ENCODE results near the gene PCDHGC4.
A peak's percentile ranks its signal among the peaks of the same experiment; 100 is the strongest.

Gene PCDHGC4

GRCh38 chr5:141490771-141491170 lies 5.9 kb downstream of the PCDHGC4 start:
- no peak for DNase-seq

- DNase-seq, result no peak
These were observed 6.7 kb downstream of the PCDHGC4 start for GRCh38 chr5:141491323-141492167.

GRCh38 chr5:141492168-141492885 lies 7.5 kb downstream of the PCDHGC4 start:
- DNase-seq, result no peak

GRCh38 chr5:141493500-141494422 lies 8.9 kb downstream of the PCDHGC4 start:
- no peak for DNase-seq

GRCh38 chr5:141494761-141495452 lies 10.1 kb downstream of the PCDHGC4 start:
- no peak for DNase-seq

- DNase-seq, result no peak
These were observed 10.6 kb downstream of the PCDHGC4 start for GRCh38 chr5:141495453-141495811.

GRCh38 chr5:141496038-141496437 lies 11.2 kb downstream of the PCDHGC4 start:
- no peak for DNase-seq

GRCh38 chr5:141501761-141502160 lies 16.9 kb downstream of the PCDHGC4 start:
- DNase-seq, result no peak

GRCh38 chr5:141503681-141504080 lies 18.9 kb downstream of the PCDHGC4 start:
- no peak for DNase-seq

- DNase-seq, result no peak
These were observed 19.4 kb downstream of the PCDHGC4 start for GRCh38 chr5:141504216-141504615.

GRCh38 chr5:141506381-141507155 lies 21.7 kb downstream of the PCDHGC4 start:
- no peak for DNase-seq

GRCh38 chr5:141507387-141508091 lies 22.7 kb downstream of the PCDHGC4 start:
- no peak for DNase-seq

- no peak for DNase-seq
These were observed 23.6 kb downstream of the PCDHGC4 start for GRCh38 chr5:141508440-141508797.

GRCh38 chr5:141508798-141509611 lies 24.2 kb downstream of the PCDHGC4 start:
- no peak for DNase-seq

GRCh38 chr5:141510160-141510559 lies 25.3 kb downstream of the PCDHGC4 start:
- no peak for DNase-seq

- DNase-seq, result no peak
These were observed 26.2 kb downstream of the PCDHGC4 start for GRCh38 chr5:141510850-141511601.

- no peak for DNase-seq
These were observed 27.0 kb downstream of the PCDHGC4 start for GRCh38 chr5:141511771-141512325.

GRCh38 chr5:141512390-141512910 lies 27.6 kb downstream of the PCDHGC4 start:
- peak; percentile 92 for DNase-seq

Data from CD4-positive, alpha-beta T cell treated with Interleukin-17A for 4 hours (primary cell).